A673 (cell line): ENCODE data around the gene SV2C.

Experiments
- CTCF ChIP-seq: fragments of 300-800, 200-600 bp; sonication (generic); conservative IDR thresholded peaks from 2 replicates; pipeline ENCODE4 v1.5.1; 2017; ENCODE audit warnings: low read depth, mild to moderate bottlenecking, antibody characterized with exemption, low read length, moderate library complexity, mixed read lengths
- EZH2 ChIP-seq: fragments of 200-600 bp; sonication (generic); IDR thresholded peaks from 2 replicates; pipeline ENCODE4 v1.6.1; 2017; ENCODE audit warnings: borderline replicate concordance, low read depth, mild to moderate bottlenecking, mixed read lengths, antibody characterized with exemption, low read length; ENCODE audit not compliant: poor library complexity, severe bottlenecking

- TF ChIP-seq CTCF (no peak), EZH2 (no peak)
Observed at GRCh38 chr5:76193635-76194034, 110.5 kb downstream of the SV2C start.
